Astrocyte (in vitro differentiated cells and primary cell): Measurements from ENCODE around the gene GADD45B. TPM values are rescaled to one million over a fixed set of nuclear protein-coding genes. Genes with fewer than 3 reads are reported as not detected.
"Not testable (repeated sequence)": the region's sequence is repeated elsewhere in the genome, so short reads cannot be mapped to it uniquely, and the experiment has no call there.

ENCODE experiments used
- DNase-seq: peaks from one replicate; pipeline ENCODE4 v3.0.0-alpha.2; 2010; ENCODE audit warnings: low read depth
- FAIRE-seq: peaks from 2 replicates; lab custom pipeline; 2011; peaks lifted over from hg19 to GRCh38; lab: Jason Lieb, UNC
- H2AFZ ChIP-seq: 2 replicates; pipeline ENCODE4 v1.6.0; 2012; ENCODE audit warnings: low read depth, low read length, inconsistent platforms
- H3K27ac ChIP-seq: 2 replicates; pipeline ENCODE4 v1.5.1; 2011; ENCODE audit warnings: low read depth, low read length, inconsistent platforms
- H3K27me3 ChIP-seq: 2 replicates; pipeline ENCODE4 v1.6.0; 2011; ENCODE audit warnings: low read length, inconsistent platforms; ENCODE audit not compliant: insufficient read depth
- H3K36me3 ChIP-seq: 2 replicates; pipeline ENCODE4 v1.5.1; 2011; ENCODE audit warnings: low read length, inconsistent platforms; ENCODE audit not compliant: insufficient read depth
- H3K4me1 ChIP-seq: 2 replicates; pipeline ENCODE4 v1.5.1; 2011; ENCODE audit warnings: low read length, inconsistent platforms; ENCODE audit not compliant: insufficient read depth
- H3K4me2 ChIP-seq: 2 replicates; pipeline ENCODE4 v1.6.0; 2012; ENCODE audit warnings: low read length, inconsistent platforms
- H3K4me3 ChIP-seq: 2 replicates; pipeline ENCODE4 v1.5.1; 2011; ENCODE audit warnings: low read depth, mild to moderate bottlenecking, low read length, inconsistent platforms; ENCODE audit not compliant: insufficient read depth
- H3K79me2 ChIP-seq: 2 replicates; pipeline ENCODE4 v1.6.0; 2012; ENCODE audit warnings: mild to moderate bottlenecking, low read length, inconsistent platforms; ENCODE audit not compliant: insufficient read depth
- H3K9ac ChIP-seq: 2 replicates; pipeline ENCODE4 v1.6.0; 2012; ENCODE audit warnings: mild to moderate bottlenecking, low read length, inconsistent platforms
- H3K9me3 ChIP-seq: 2 replicates; pipeline ENCODE4 v1.5.1; 2012; ENCODE audit warnings: low read depth, mild to moderate bottlenecking, low read length, inconsistent platforms; ENCODE audit not compliant: insufficient read depth
- H4K20me1 ChIP-seq: 2 replicates; pipeline ENCODE4 v1.6.0; 2012; ENCODE audit warnings: low read length, inconsistent platforms; ENCODE audit not compliant: insufficient read depth
- H3K27ac Mint-ChIP-seq: one replicate; pipeline ENCODE4 v1.8.0; 2021; ENCODE audit warnings: mild to moderate bottlenecking, mixed read lengths; ENCODE audit not compliant: unreplicated experiment
- H3K27me3 Mint-ChIP-seq: one replicate; pipeline ENCODE4 v1.8.0; 2021; ENCODE audit warnings: low read depth, mixed read lengths; ENCODE audit not compliant: unreplicated experiment
- H3K36me3 Mint-ChIP-seq: one replicate; pipeline ENCODE4 v1.8.0; 2021; ENCODE audit warnings: low read depth, mixed read lengths; ENCODE audit not compliant: unreplicated experiment
- H3K4me1 Mint-ChIP-seq: one replicate; pipeline ENCODE4 v1.8.0; 2021; ENCODE audit warnings: low read depth, mixed read lengths; ENCODE audit not compliant: unreplicated experiment
- H3K4me3 Mint-ChIP-seq: one replicate; pipeline ENCODE4 v1.8.0; 2021; ENCODE audit warnings: mild to moderate bottlenecking, moderate library complexity, mixed read lengths; ENCODE audit not compliant: unreplicated experiment
- H3K9me3 Mint-ChIP-seq: one replicate; pipeline ENCODE4 v1.8.0; 2021; ENCODE audit warnings: mild to moderate bottlenecking, mixed read lengths; ENCODE audit not compliant: unreplicated experiment
- EZH2 ChIP-seq: IDR thresholded peaks from 2 replicates; pipeline ENCODE4 v1.6.1; 2012; ENCODE audit warnings: mild to moderate bottlenecking, low read length, inconsistent platforms; ENCODE audit not compliant: insufficient read depth
- total RNA-seq: library from RNA; stranded (reverse); gene quantifications from 2 replicates; pipeline ENCODE4 v1.2.1, GENCODE V29; 2021
- TF ChIP-seq, protein P1 (sequence below): IDR thresholded peaks from 2 replicates; pipeline ENCODE4 v1.5.1; 2011; ENCODE audit warnings: low read depth, mild to moderate bottlenecking, inconsistent platforms, low read length, moderate library complexity; ENCODE audit not compliant: insufficient read depth

GADD45B gene
- total RNA-seq, 1 donor from 2014 or later = 161 TPM

DNA sequence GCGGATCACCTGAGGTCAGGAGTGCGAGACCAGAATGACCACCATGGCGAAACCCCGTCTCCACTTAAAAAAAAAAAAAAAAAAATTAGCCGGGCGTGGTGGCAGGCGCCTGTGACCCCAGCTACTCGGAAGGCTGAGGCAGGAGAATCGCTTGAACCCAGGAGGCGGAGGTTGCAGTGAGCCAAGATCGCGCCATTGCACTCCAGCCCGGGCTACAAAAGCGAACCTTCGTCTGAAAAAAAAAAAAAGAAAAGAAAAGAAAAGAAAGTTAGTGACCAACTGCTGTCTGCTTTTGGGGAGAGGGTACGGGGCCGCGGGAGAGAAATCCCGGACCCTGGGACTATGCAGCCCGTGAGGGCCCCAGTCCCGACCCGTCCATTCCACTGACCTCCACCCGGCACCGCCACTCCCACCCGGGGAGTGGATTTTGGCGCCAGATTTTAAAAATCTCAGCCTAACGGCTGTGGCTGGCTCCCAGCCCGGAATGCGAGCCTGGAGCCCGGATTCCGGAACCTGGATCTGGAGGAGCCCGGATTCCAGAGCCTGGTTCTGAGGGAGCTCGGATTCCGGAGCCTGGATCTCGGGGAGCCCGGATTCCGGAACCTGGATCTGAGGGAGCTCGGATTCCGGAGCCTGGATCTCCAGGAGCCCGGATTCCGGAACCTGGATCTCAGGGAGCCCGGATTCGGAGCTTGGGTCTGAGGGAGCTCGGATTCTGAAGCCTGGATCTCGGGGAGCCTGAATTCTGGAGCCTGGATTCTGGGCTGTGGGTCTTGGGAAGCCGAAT is 13.1 kb upstream of the GADD45B start:
- peak overlapping the region; percentile 62 for H3K4me3 ChIP-seq
- DNase-seq (peak; percentile 99), FAIRE-seq (no peak)
- Mint-ChIP-seq H3K4me3 (peak overlapping the region; percentile 27), H3K9me3 (no peaks in the 10 kb centered on the region), H3K4me1 (peaks cover 3% of the 10 kb centered on the region), H3K27me3 (no peaks in the 10 kb centered on the region), H3K27ac (no peak overlapping the region), H3K36me3 (no peaks in the 10 kb centered on the region)
- H3K27me3 ChIP-seq = no peaks in the 10 kb centered on the region
- H3K4me1 ChIP-seq = peaks cover 13% of the 10 kb centered on the region
- H3K4me2 ChIP-seq = peak overlapping the region; percentile 97
- H3K27ac ChIP-seq = peak overlapping the region; percentile 59
- no peaks in the 10 kb centered on the region for H3K79me2 ChIP-seq
- no peaks in the 10 kb centered on the region for H3K36me3 ChIP-seq
- H3K9ac ChIP-seq = peak overlapping the region; percentile 79
- H4K20me1 ChIP-seq = no peaks in the 10 kb centered on the region
- H2AFZ ChIP-seq = peak overlapping the region; percentile 92
- H3K9me3 ChIP-seq = no peaks in the 10 kb centered on the region
- TF ChIP-seq, protein P1, sequence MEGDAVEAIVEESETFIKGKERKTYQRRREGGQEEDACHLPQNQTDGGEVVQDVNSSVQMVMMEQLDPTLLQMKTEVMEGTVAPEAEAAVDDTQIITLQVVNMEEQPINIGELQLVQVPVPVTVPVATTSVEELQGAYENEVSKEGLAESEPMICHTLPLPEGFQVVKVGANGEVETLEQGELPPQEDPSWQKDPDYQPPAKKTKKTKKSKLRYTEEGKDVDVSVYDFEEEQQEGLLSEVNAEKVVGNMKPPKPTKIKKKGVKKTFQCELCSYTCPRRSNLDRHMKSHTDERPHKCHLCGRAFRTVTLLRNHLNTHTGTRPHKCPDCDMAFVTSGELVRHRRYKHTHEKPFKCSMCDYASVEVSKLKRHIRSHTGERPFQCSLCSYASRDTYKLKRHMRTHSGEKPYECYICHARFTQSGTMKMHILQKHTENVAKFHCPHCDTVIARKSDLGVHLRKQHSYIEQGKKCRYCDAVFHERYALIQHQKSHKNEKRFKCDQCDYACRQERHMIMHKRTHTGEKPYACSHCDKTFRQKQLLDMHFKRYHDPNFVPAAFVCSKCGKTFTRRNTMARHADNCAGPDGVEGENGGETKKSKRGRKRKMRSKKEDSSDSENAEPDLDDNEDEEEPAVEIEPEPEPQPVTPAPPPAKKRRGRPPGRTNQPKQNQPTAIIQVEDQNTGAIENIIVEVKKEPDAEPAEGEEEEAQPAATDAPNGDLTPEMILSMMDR = no peak
- TF ChIP-seq EZH2 = no peak

DNA sequence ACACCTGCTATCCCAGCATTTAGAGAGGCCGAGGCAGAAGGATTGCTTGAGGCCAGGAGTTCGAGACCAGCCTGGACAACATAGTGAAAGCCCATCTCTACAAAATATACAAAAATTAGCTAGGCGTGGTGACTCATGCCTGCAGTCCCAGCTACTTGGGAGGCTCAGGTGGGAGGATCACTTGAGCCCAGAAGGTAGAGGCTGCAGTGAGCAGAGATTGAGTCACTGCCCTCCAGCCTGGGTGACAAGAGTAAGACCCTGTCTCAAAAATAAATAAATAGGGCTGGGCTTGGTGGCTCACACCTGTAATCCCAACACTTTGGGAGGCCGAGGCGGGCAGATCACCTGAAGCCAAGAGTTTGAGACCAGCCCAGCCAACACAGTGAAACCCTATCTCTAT is 12.2 kb upstream of the GADD45B start:
- H3K9me3 Mint-ChIP-seq, H3K9ac ChIP-seq, DNase-seq, H3K4me1 Mint-ChIP-seq, H3K79me2 ChIP-seq, H3K9me3 ChIP-seq, H3K27ac ChIP-seq, H3K4me3 ChIP-seq, H3K36me3 Mint-ChIP-seq, FAIRE-seq, H4K20me1 ChIP-seq, H3K36me3 ChIP-seq, H2AFZ ChIP-seq, H3K27me3 Mint-ChIP-seq, H3K27ac Mint-ChIP-seq, H3K27me3 ChIP-seq, H3K4me2 ChIP-seq: not testable (repeated sequence)
- H3K4me1 ChIP-seq = peaks cover 16% of the 10 kb centered on the region
- peak overlapping the region; percentile 14 for H3K4me3 Mint-ChIP-seq

DNA sequence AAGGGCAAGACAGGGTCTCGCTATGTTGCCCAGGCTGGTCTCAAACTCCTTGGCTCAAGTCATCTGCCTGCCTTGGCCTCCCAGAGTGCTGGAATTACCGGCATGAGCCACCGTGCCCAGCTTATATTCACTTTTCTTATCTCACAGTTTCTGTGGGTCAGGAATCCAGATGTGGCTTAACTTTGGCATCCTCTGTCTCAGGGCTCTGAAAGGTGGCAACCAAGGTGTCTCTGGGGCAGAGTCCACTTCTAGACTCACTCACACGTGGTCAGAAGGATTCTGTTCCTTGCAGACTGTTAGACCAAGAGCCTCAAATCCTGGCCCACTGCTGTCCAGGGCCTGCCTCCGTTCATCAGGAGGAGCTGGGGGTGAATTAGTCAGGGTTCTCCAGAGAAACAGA is 11.5 kb upstream of the GADD45B start:
- H3K9me3 Mint-ChIP-seq = no peaks in the 10 kb centered on the region
- Histone ChIP-seq H3K4me3 (no peak overlapping the region), H3K4me1 (peaks cover 23% of the 10 kb centered on the region), H3K27me3 (no peaks in the 10 kb centered on the region), H4K20me1 (no peaks in the 10 kb centered on the region), H3K4me2 (no peak overlapping the region), H2AFZ (no peak overlapping the region), H3K9ac (no peak overlapping the region), H3K9me3 (no peaks in the 10 kb centered on the region), H3K36me3 (no peaks in the 10 kb centered on the region), H3K79me2 (no peaks in the 10 kb centered on the region), H3K27ac (no peak overlapping the region)
- FAIRE-seq (no peak), DNase-seq (no peak)
- no peak overlapping the region for H3K27ac Mint-ChIP-seq
- no peaks in the 10 kb centered on the region for H3K27me3 Mint-ChIP-seq
- H3K4me3 Mint-ChIP-seq = no peak overlapping the region
- no peaks in the 10 kb centered on the region for H3K36me3 Mint-ChIP-seq
- TF ChIP-seq, protein P1 = no peak
- TF ChIP-seq EZH2 = no peak
- peaks cover 8% of the 10 kb centered on the region for H3K4me1 Mint-ChIP-seq
